GM23248 (cell line): ENCODE data around the gene KRTAP4-12. TPM values are rescaled to one million over a fixed set of nuclear protein-coding genes. Genes with fewer than 3 reads are reported as not detected.
"Not testable (repeated sequence)": the region's sequence is repeated elsewhere in the genome, so short reads cannot be mapped to it uniquely, and the experiment has no call there.

ENCODE experiments used
- DNase-seq: peaks from one replicate; pipeline ENCODE4 v3.0.0-alpha.2; 2015
- H2AFZ ChIP-seq: fragments of 200-600 bp; sonication (generic); 2 replicates; pipeline ENCODE4 v1.6.1; 2016; ENCODE audit warnings: antibody characterized with exemption
- H3F3A ChIP-seq: fragments of 200-600 bp; sonication (generic); 2 replicates; pipeline ENCODE4 v1.6.1; 2016; ENCODE audit warnings: mild to moderate bottlenecking, antibody characterized with exemption, mixed run types; ENCODE audit not compliant: insufficient read depth
- H3K27ac ChIP-seq: fragments of 200-600 bp; sonication (generic); 2 replicates; pipeline ENCODE4 v1.5.1; 2016; ENCODE audit warnings: mild to moderate bottlenecking
- H3K27me3 ChIP-seq: fragments of 200-600 bp; sonication (generic); replicated peaks from 2 replicates; pipeline ENCODE4 v1.6.1; 2016; ENCODE audit warnings: mild to moderate bottlenecking; ENCODE audit not compliant: insufficient read depth
- H3K36me3 ChIP-seq: fragments of 200-600 bp; sonication (generic); 2 replicates; pipeline ENCODE4 v1.6.1; 2016; ENCODE audit warnings: low read depth, mild to moderate bottlenecking
- H3K4me1 ChIP-seq: fragments of 200-600 bp; sonication (generic); 2 replicates; pipeline ENCODE4 v1.6.1; 2016; ENCODE audit warnings: mild to moderate bottlenecking; ENCODE audit not compliant: insufficient read depth
- H3K4me2 ChIP-seq: fragments of 200-600 bp; sonication (generic); one replicate; pipeline ENCODE4 v1.6.1; 2016; ENCODE audit warnings: mild to moderate bottlenecking; ENCODE audit not compliant: unreplicated experiment
- H3K4me3 ChIP-seq: fragments of 200-600 bp; sonication (generic); 2 replicates; pipeline ENCODE4 v1.5.1; 2016; ENCODE audit warnings: mild to moderate bottlenecking
- H3K79me2 ChIP-seq: fragments of 200-600 bp; sonication (generic); 2 replicates; pipeline ENCODE4 v1.6.1; 2016; ENCODE audit warnings: mild to moderate bottlenecking; ENCODE audit not compliant: insufficient read depth
- H3K9ac ChIP-seq: fragments of 200-600 bp; sonication (generic); 2 replicates; pipeline ENCODE4 v1.6.1; 2016; ENCODE audit warnings: mild to moderate bottlenecking
- H3K9me2 ChIP-seq: fragments of 200-600 bp; sonication (generic); 2 replicates; pipeline ENCODE4 v1.6.1; 2016; ENCODE audit warnings: mixed run types, mild to moderate bottlenecking, moderate library complexity; ENCODE audit not compliant: insufficient read depth
- H3K9me3 ChIP-seq: fragments of 200-600 bp; sonication (generic); one replicate; pipeline ENCODE4 v1.6.1; 2017; ENCODE audit warnings: low read depth
- H4K20me1 ChIP-seq: fragments of 200-600 bp; sonication (generic); 2 replicates; pipeline ENCODE4 v1.6.0; 2016; ENCODE audit not compliant: insufficient read depth
- EZH2 ChIP-seq: fragments of 200-600 bp; sonication (generic); IDR thresholded peaks from 2 replicates; pipeline ENCODE4 v1.6.1; 2018; ENCODE audit warnings: antibody characterized with exemption, mild to moderate bottlenecking; ENCODE audit not compliant: insufficient read depth, poor library complexity, severe bottlenecking
- EZH2phosphoT487 ChIP-seq: fragments of 200-600 bp; sonication (generic); IDR thresholded peaks from 2 replicates; pipeline ENCODE4 v1.6.1; 2018; ENCODE audit warnings: antibody characterized with exemption, moderate library complexity, mild to moderate bottlenecking, low read depth; ENCODE audit not compliant: insufficient read depth
- WGBS, 2 experiments: methylation state at CpG; one replicate each; pipeline ENCODE4 v1.1.6; 2015 to 2017; ENCODE audit warnings: low lambda C conversion rate in 2 of 2, low coverage in 1 of 2; ENCODE audit errors: missing lambda C conversion rate in 2 of 2; 5-methylcytosine and 5-hydroxymethylcytosine counted together
- in situ Hi-C: fragments of 300-500 bp; cut with MboI; formaldehyde crosslinking; loops from 2 replicates; pipeline ENCODE4 v1.15.0; 2020
- polyA plus RNA-seq: library from polyadenylated mRNA; unstranded; fragments of >200 nt; fragmentation: Nextera tagmentation; extraction: Ambion mirVana; gene quantifications from 2 replicates; pipeline ENCODE4 v1.2.1, GENCODE V29; 2016
- total RNA-seq: library from RNA; depleted of rRNA; stranded (reverse); fragments of >200 nt; shearing (Covaris generic); gene quantifications from 2 replicates; pipeline ENCODE4 v1.2.3, GENCODE V29; 2014

KRTAP4-12 gene
- total and polyA plus RNA-seq, 2 experiments from 2014 or later: 1.7 TPM; not detected in 1

GRCh38 chr17:41125064-41125463 is 1.1 kb upstream of the KRTAP4-12 start:
- Histone ChIP-seq H4K20me1 (no peaks in the 10 kb centered on the region), H3K9me3 (no peaks in the 10 kb centered on the region), H3K27ac (no peak overlapping the region), H3K79me2 (no peaks in the 10 kb centered on the region), H3F3A (peaks cover 7% of the 10 kb centered on the region), H3K4me1 (peaks cover 13% of the 10 kb centered on the region), H3K27me3 (no peaks in the 10 kb centered on the region), H3K36me3 (no peaks in the 10 kb centered on the region), H3K9ac (no peak overlapping the region), H3K4me3 (no peak overlapping the region), H2AFZ (no peak overlapping the region), H3K4me2 (no peak overlapping the region), H3K9me2 (no peaks in the 10 kb centered on the region)
- DNase-seq: no peak
- 97 to 100% methylated on average over 2 of the region's 2 CpGs for WGBS, 2 experiments
- TF ChIP-seq EZH2 (no peak), EZH2phosphoT487 (no peak)
- in situ Hi-C loops: no loop called here

GRCh38 chr17:41123292-41123990 is 541 bp downstream of the KRTAP4-12 start:
- DNase-seq, H3K27me3 ChIP-seq, H3K9me2 ChIP-seq, H2AFZ ChIP-seq, H3K9ac ChIP-seq, H3K27ac ChIP-seq, H3K4me2 ChIP-seq, H4K20me1 ChIP-seq, H3F3A ChIP-seq, H3K9me3 ChIP-seq, H3K79me2 ChIP-seq, H3K36me3 ChIP-seq, in situ Hi-C loops, H3K4me3 ChIP-seq: not testable (repeated sequence)
- WGBS, 2 experiments: 79 to 82% methylated on average over 8 to 12 of the region's 12 CpGs
- peaks cover 13% of the 10 kb centered on the region for H3K4me1 ChIP-seq

- Histone ChIP-seq H4K20me1 (no peaks in the 10 kb centered on the region), H3K36me3 (no peaks in the 10 kb centered on the region), H3K4me3 (no peak overlapping the region), H2AFZ (no peak overlapping the region), H3K79me2 (no peaks in the 10 kb centered on the region), H3K4me1 (peaks cover 13% of the 10 kb centered on the region), H3K27me3 (no peaks in the 10 kb centered on the region), H3K9me2 (no peaks in the 10 kb centered on the region), H3F3A (peaks cover 7% of the 10 kb centered on the region), H3K4me2 (no peak overlapping the region), H3K9me3 (no peaks in the 10 kb centered on the region), H3K27ac (no peak overlapping the region), H3K9ac (no peak overlapping the region)
- TF ChIP-seq EZH2 (no peak), EZH2phosphoT487 (no peak)
- in situ Hi-C loops: no loop called here
- no peak for DNase-seq
- 66 to 78% methylated on average over 2 of the region's 2 CpGs for WGBS, 2 experiments
Observed at GRCh38 chr17:41121742-41122141, 2.2 kb downstream of the KRTAP4-12 start.

GRCh38 chr17:41119696-41120690 is 4.0 kb downstream of the KRTAP4-12 start:
- in situ Hi-C loops, H3K36me3 ChIP-seq, H3K9ac ChIP-seq, H3K79me2 ChIP-seq, DNase-seq, H3K4me2 ChIP-seq, H4K20me1 ChIP-seq, H3K27ac ChIP-seq, H3F3A ChIP-seq, H3K9me2 ChIP-seq, H3K27me3 ChIP-seq, H3K4me3 ChIP-seq, H3K9me3 ChIP-seq, H2AFZ ChIP-seq: not testable (repeated sequence)
- peaks cover 13% of the 10 kb centered on the region for H3K4me1 ChIP-seq
- 65 to 66% methylated on average over 11 of the region's 11 CpGs for WGBS, 2 experiments
